Panc1 (cell line): ENCODE results near the gene PARS2. TPM values are rescaled to one million over a fixed set of nuclear protein-coding genes. Genes with fewer than 3 reads are reported as not detected.

ENCODE experiments used
- ATAC-seq: fragments of 200-7000 bp; cut with Tn5 transposase; 2 replicates; pipeline ENCODE4 v1.9.1; 2020; ENCODE audit warnings: mild to moderate bottlenecking, moderate library complexity
- BruUV-seq: library from RNA; stranded (reverse); fragments of 400-500 nt; replicated peaks from 2 replicates; lab custom pipeline; 2021; lab: Mats Ljungman, UMichigan
- CTCF ChIA-PET: fragments of 300-600 bp; sonication (Branson Sonifier 250); formaldehyde crosslinking; loops from one replicate; lab custom pipeline; 2022; ENCODE audit warnings: antibody characterized with exemption; lab: Charles Lee
- POLR2A ChIA-PET: fragments of 300-600 bp; sonication (Branson Sonifier 250); formaldehyde crosslinking; loops from one replicate; lab custom pipeline; 2022; ENCODE audit warnings: antibody characterized with exemption; lab: Charles Lee
- DNase-seq: peaks from one replicate; pipeline ENCODE4 v3.0.0-alpha.2; 2010; ENCODE audit warnings: low read depth, low spot score
- H3K27ac ChIP-seq: 2 replicates; pipeline ENCODE4 v1.5.1; 2011; ENCODE audit warnings: mild to moderate bottlenecking, low read length, inconsistent platforms
- H3K27me3 ChIP-seq: fragments of 200-500 bp; sonication (Bioruptor generic); 2 replicates; pipeline ENCODE4 v1.6.0; 2014; ENCODE audit warnings: low read length, inconsistent platforms; ENCODE audit not compliant: control insufficient read depth, insufficient read depth
- H3K36me3 ChIP-seq: fragments of 200-500 bp; sonication (Bioruptor generic); 2 replicates; pipeline ENCODE4 v1.5.1; 2014; ENCODE audit warnings: inconsistent platforms, mild to moderate bottlenecking, low read length, moderate library complexity; ENCODE audit not compliant: control insufficient read depth, insufficient read depth
- H3K4me1 ChIP-seq: 2 replicates; pipeline ENCODE4 v1.5.1; 2011; ENCODE audit warnings: inconsistent platforms, mild to moderate bottlenecking, low read length, moderate library complexity; ENCODE audit not compliant: control insufficient read depth, insufficient read depth
- H3K4me3 ChIP-seq, 2 experiments: 2 replicates each; pipeline ENCODE4 v1.5.1; 2011 to 2012; ENCODE audit warnings: low read depth in 2 of 2, low read length in 2 of 2, mild to moderate bottlenecking in 2 of 2, inconsistent platforms in 1 of 2, moderate library complexity in 1 of 2
- H3K9me3 ChIP-seq: fragments of 200-500 bp; sonication (Bioruptor generic); 2 replicates; pipeline ENCODE4 v1.5.1; 2014; ENCODE audit warnings: low read depth, mild to moderate bottlenecking, inconsistent platforms, low read length, moderate library complexity; ENCODE audit not compliant: control insufficient read depth, insufficient read depth
- POLR2AphosphoS5 ChIP-seq: IDR thresholded peaks from 2 replicates; pipeline ENCODE4 v1.6.1; 2012; ENCODE audit warnings: mild to moderate bottlenecking, low read depth, low read length, moderate library complexity
- REST ChIP-seq, 2 experiments: IDR thresholded peaks; 2 replicates each; pipeline ENCODE4 v1.6.1; 2011 to 2012; ENCODE audit warnings: low read depth in 2 of 2, control low read depth in 1 of 2, low read length in 1 of 2, mild to moderate bottlenecking in 1 of 2, moderate library complexity in 1 of 2; ENCODE audit not compliant: insufficient read depth in 1 of 2
- SIN3A ChIP-seq: IDR thresholded peaks from 2 replicates; pipeline ENCODE4 v1.6.1; 2012; ENCODE audit warnings: low read depth, mild to moderate bottlenecking, low read length, moderate library complexity, borderline replicate concordance; ENCODE audit not compliant: insufficient read depth
- TCF7L2 ChIP-seq: IDR thresholded peaks from 2 replicates; pipeline ENCODE4 v1.6.1; 2011; ENCODE audit warnings: mild to moderate bottlenecking, low read depth, low read length, inconsistent platforms
- in situ Hi-C: cut with HindIII; loops from 2 replicates; pipeline ENCODE4 v1.10.0; 2016; ENCODE audit warnings: low sequenced_read_pairs, low pct_unique_long_range_greater_than_20kb
- intact Hi-C: fragments of 100-400 bp; cut with micrococcal nuclease; formaldehyde crosslinking; loops from one replicate; pipeline ENCODE4 v1.10.0; 2022; ENCODE audit not compliant: unreplicated experiment
- total RNA-seq: library from RNA; stranded (reverse); gene quantifications from one replicate; pipeline ENCODE4 v1.2.1, GENCODE V29; 2021; ENCODE audit not compliant: unreplicated experiment
- TF ChIP-seq, protein P1 (sequence below): fragments of 450-650 bp; IDR thresholded peaks from 2 replicates; pipeline ENCODE4 v1.5.1; 2017; ENCODE audit warnings: mild to moderate bottlenecking

PARS2 gene
- total RNA-seq, 1 experiment from 2014 or later = 4.4 TPM

GRCh38 chr1:54748094-54748835 is 16.1 kb downstream of the PARS2 start:
- no peaks in the 10 kb centered on the region for H3K9me3 ChIP-seq
- DNase-seq = no peak
- H3K27me3 ChIP-seq = no peaks in the 10 kb centered on the region
- H3K27ac ChIP-seq = no peak overlapping the region
- ATAC-seq = no peak
- TF ChIP-seq, protein P1, sequence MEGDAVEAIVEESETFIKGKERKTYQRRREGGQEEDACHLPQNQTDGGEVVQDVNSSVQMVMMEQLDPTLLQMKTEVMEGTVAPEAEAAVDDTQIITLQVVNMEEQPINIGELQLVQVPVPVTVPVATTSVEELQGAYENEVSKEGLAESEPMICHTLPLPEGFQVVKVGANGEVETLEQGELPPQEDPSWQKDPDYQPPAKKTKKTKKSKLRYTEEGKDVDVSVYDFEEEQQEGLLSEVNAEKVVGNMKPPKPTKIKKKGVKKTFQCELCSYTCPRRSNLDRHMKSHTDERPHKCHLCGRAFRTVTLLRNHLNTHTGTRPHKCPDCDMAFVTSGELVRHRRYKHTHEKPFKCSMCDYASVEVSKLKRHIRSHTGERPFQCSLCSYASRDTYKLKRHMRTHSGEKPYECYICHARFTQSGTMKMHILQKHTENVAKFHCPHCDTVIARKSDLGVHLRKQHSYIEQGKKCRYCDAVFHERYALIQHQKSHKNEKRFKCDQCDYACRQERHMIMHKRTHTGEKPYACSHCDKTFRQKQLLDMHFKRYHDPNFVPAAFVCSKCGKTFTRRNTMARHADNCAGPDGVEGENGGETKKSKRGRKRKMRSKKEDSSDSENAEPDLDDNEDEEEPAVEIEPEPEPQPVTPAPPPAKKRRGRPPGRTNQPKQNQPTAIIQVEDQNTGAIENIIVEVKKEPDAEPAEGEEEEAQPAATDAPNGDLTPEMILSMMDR = no peak
- no peak for TF ChIP-seq SIN3A
- no peak for TF ChIP-seq POLR2AphosphoS5
- TF ChIP-seq TCF7L2 = no peak
- TF ChIP-seq REST (IDR thresholded peaks at IDR 0.05; ENCODE audit: insufficient read depth in 1 of 2, low read depth in 2 of 2, low read length in 1 of 2) = no peak
- in situ Hi-C loops = no loop called here
- no TSS peak for BruUV-seq
- ChIA-PET POLR2A (no interaction called here), CTCF (no interaction called here)
- intact Hi-C loops = no loop called here
- no peaks in the 10 kb centered on the region for H3K36me3 ChIP-seq
- no peaks in the 10 kb centered on the region for H3K4me1 ChIP-seq
- no peak overlapping the region for H3K4me3 ChIP-seq

- ChIA-PET POLR2A (no interaction called here), CTCF (no interaction called here)
- ATAC-seq (no peak), DNase-seq (no peak)
- Histone ChIP-seq H3K27me3 (no peaks in the 10 kb centered on the region), H3K4me1 (no peaks in the 10 kb centered on the region), H3K36me3 (peaks cover 4% of the 10 kb centered on the region; the same call in 1 of the 2 replicates), H3K4me3 (no peak overlapping the region), H3K9me3 (no peaks in the 10 kb centered on the region), H3K27ac (no peak overlapping the region)
- BruUV-seq = no TSS peak
- TF ChIP-seq, protein P1 = no peak
- TF ChIP-seq POLR2AphosphoS5 (no peak), SIN3A (no peak), TCF7L2 (no peak), REST (IDR thresholded peaks at IDR 0.05; ENCODE audit: insufficient read depth in 1 of 2, low read depth in 2 of 2, low read length in 1 of 2) (no peak)
- intact Hi-C loops = no loop called here
- in situ Hi-C loops = no loop called here
Measured at GRCh38 chr1:54745864-54746263, 18.5 kb downstream of the PARS2 start.
